Smooth muscle cell (in vitro differentiated cells): ENCODE data around the gene TSPAN18. TPM values are rescaled to one million over a fixed set of nuclear protein-coding genes. Genes with fewer than 3 reads are reported as not detected.

ENCODE experiments used
- DNase-seq: peaks from one replicate; lab custom pipeline; 2025; ENCODE audit not compliant: unreplicated experiment; lab: John Stamatoyannopoulos, UW
- H2AFZ ChIP-seq: fragments of 200-600 bp; sonication (generic); 2 replicates; pipeline ENCODE4 v1.6.0; 2016; ENCODE audit warnings: antibody characterized with exemption, low read depth, mild to moderate bottlenecking
- H3F3A ChIP-seq: fragments of 200-600 bp; sonication (generic); 2 replicates; pipeline ENCODE4 v1.6.0; 2017; ENCODE audit warnings: antibody characterized with exemption, low read depth
- H3K27ac ChIP-seq: fragments of 200-600 bp; sonication (generic); 2 replicates; pipeline ENCODE4 v1.5.1; 2016; ENCODE audit warnings: low read depth, mild to moderate bottlenecking
- H3K27me3 ChIP-seq: fragments of 200-600 bp; sonication (generic); 2 replicates; pipeline ENCODE4 v1.6.1; 2016; ENCODE audit warnings: low read depth, mild to moderate bottlenecking
- H3K36me3 ChIP-seq: fragments of 200-600 bp; sonication (generic); 2 replicates; pipeline ENCODE4 v1.5.1; 2016; ENCODE audit warnings: low read depth
- H3K4me1 ChIP-seq: fragments of 200-600 bp; sonication (generic); 2 replicates; pipeline ENCODE4 v1.5.1; 2016; ENCODE audit warnings: low read depth
- H3K4me2 ChIP-seq: fragments of 200-600 bp; sonication (generic); 2 replicates; pipeline ENCODE4 v1.6.0; 2016; ENCODE audit warnings: mild to moderate bottlenecking
- H3K4me3 ChIP-seq: fragments of 200-600 bp; sonication (generic); 2 replicates; pipeline ENCODE4 v1.5.1; 2016; ENCODE audit warnings: mild to moderate bottlenecking
- H3K79me2 ChIP-seq: fragments of 200-600 bp; sonication (generic); 2 replicates; pipeline ENCODE4 v1.6.0; 2016; ENCODE audit warnings: low read depth, mild to moderate bottlenecking
- H3K9ac ChIP-seq: fragments of 200-600 bp; sonication (generic); 2 replicates; pipeline ENCODE4 v1.6.0; 2016; ENCODE audit warnings: low read depth
- H3K9me3 ChIP-seq: fragments of 200-600 bp; sonication (generic); replicated peaks from 2 replicates; pipeline ENCODE4 v1.5.1; 2016; ENCODE audit warnings: low read depth
- H4K20me1 ChIP-seq: fragments of 200-600 bp; sonication (generic); 2 replicates; pipeline ENCODE4 v1.6.0; 2016; ENCODE audit warnings: low read depth
- CTCF ChIP-seq: fragments of 200-600 bp; sonication (generic); IDR thresholded peaks from 2 replicates; pipeline ENCODE4 v1.5.1; 2017; ENCODE audit warnings: borderline replicate concordance, mild to moderate bottlenecking, antibody characterized with exemption; ENCODE audit not compliant: insufficient read depth, poor library complexity, severe bottlenecking
- WGBS: methylation state at CpG from one replicate; pipeline ENCODE4 v1.1.7; 2016; ENCODE audit warnings: low lambda C conversion rate; 5-methylcytosine and 5-hydroxymethylcytosine counted together
- polyA plus RNA-seq: library from polyadenylated mRNA; unstranded; fragments of >200 nt; fragmentation: Nextera tagmentation; extraction: Ambion mirVana; gene quantifications from 2 replicates; pipeline ENCODE4 v1.2.1, GENCODE V29; 2016
- total RNA-seq: library from RNA; depleted of rRNA; stranded (reverse); fragments of >200 nt; gene quantifications from 2 replicates; pipeline ENCODE4 v1.2.3, GENCODE V29; 2014

Gene TSPAN18
- total and polyA plus RNA-seq, 2 experiments from 2014 or later = 3.4 to 15.3 TPM

GRCh38 chr11:44885919-44886789 is 159.4 kb downstream of the TSPAN18 start:
- no peaks in the 10 kb centered on the region for H3K36me3 ChIP-seq
- no peak overlapping the region for H3K4me2 ChIP-seq
- no peak overlapping the region for H2AFZ ChIP-seq
- no peak overlapping the region for H3K9ac ChIP-seq
- H3K9me3 ChIP-seq = no peaks in the 10 kb centered on the region
- no peak overlapping the region for H3K4me3 ChIP-seq
- peaks cover 18% of the 10 kb centered on the region for H3K4me1 ChIP-seq
- no peaks in the 10 kb centered on the region for H3K27me3 ChIP-seq
- H3K27ac ChIP-seq = no peak overlapping the region
- no peaks in the 10 kb centered on the region for H4K20me1 ChIP-seq
- 78% methylated on average over 13 of the region's 13 CpGs for WGBS
- no peaks in the 10 kb centered on the region for H3F3A ChIP-seq
- no peak for DNase-seq
- no peaks in the 10 kb centered on the region for H3K79me2 ChIP-seq
- no peak for TF ChIP-seq CTCF

GRCh38 chr11:44886790-44887140 is 160.0 kb downstream of the TSPAN18 start:
- no peaks in the 10 kb centered on the region for H3F3A ChIP-seq
- no peak overlapping the region for H3K9ac ChIP-seq
- H3K9me3 ChIP-seq = no peaks in the 10 kb centered on the region
- 47% methylated on average over 3 of the region's 3 CpGs for WGBS
- TF ChIP-seq CTCF = no peak
- H3K4me1 ChIP-seq = peaks cover 18% of the 10 kb centered on the region
- H3K4me3 ChIP-seq = no peak overlapping the region
- H3K79me2 ChIP-seq = no peaks in the 10 kb centered on the region
- H3K4me2 ChIP-seq = no peak overlapping the region
- no peak overlapping the region for H3K27ac ChIP-seq
- no peaks in the 10 kb centered on the region for H4K20me1 ChIP-seq
- no peaks in the 10 kb centered on the region for H3K27me3 ChIP-seq
- DNase-seq = no peak
- H2AFZ ChIP-seq = no peak overlapping the region
- H3K36me3 ChIP-seq = no peaks in the 10 kb centered on the region

DNA sequence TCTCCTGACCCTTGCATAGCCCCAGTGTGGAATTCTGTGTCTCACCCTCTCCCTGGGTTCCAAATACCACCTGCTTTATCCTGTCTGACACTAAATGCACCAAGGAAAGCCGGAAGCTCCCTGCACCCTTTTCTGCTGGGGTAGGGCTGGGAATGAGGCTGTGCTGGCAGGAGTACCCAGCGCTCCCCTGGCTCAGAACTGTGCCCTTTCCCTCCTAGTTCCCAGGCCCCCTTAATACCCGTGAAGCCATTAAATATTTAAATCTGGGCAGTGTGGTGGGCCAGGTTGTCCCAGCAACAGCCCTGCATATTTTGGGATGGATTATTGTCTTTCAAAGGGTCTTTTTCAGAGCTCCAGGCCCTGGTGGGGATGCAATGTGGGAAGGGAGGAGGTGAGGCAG is 160.9 kb downstream of the TSPAN18 start:
- no peak overlapping the region for H3K27ac ChIP-seq
- 84% methylated on average over 3 of the region's 3 CpGs for WGBS

More for the DNA sequence above, 160.9 kb downstream of the TSPAN18 start:
- Histone ChIP-seq H3K36me3 (no peaks in the 10 kb centered on the region), H2AFZ (no peak overlapping the region), H3K9me3 (no peaks in the 10 kb centered on the region), H3K79me2 (no peaks in the 10 kb centered on the region), H4K20me1 (no peaks in the 10 kb centered on the region), H3K4me3 (no peak overlapping the region), H3K9ac (no peak overlapping the region), H3K27me3 (no peaks in the 10 kb centered on the region), H3K4me1 (peaks cover 18% of the 10 kb centered on the region), H3K4me2 (no peak overlapping the region), H3F3A (no peaks in the 10 kb centered on the region)
- no peak for DNase-seq
- TF ChIP-seq CTCF = no peak
